GM19397 (cell line): ENCODE measurements around the gene NR4A3.

Source experiments
- ATAC-seq: cut with Tn5 transposase; IDR thresholded peaks from one replicate; pipeline ENCODE4 v1.9.1; 2021; ENCODE audit warnings: mild to moderate bottlenecking, moderate library complexity; ENCODE audit not compliant: unreplicated experiment

NR4A3 gene

DNA sequence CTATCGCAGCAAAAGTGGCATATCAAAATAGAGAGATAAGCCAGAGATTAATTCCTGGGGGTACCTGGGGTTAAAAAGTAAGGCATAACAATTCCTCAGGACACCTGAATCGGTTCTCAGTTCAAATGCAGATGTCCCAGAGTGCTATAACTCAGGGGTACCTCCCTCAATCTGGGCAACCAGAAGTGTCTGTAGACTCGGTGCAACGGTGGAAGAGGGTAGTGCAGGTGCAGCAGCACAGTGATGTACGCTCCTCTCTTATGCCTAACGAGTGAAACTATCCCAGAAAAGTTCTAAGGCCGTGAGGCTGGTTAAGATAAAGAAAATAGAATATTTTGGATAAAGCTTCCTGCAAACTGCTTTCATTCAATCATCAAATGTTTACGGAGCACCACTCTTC, 7.9 kb upstream of the NR4A3 start:
- no peak for ATAC-seq

GRCh38 chr9:99814359-99814758, 7.3 kb upstream of the NR4A3 start:
- no peak for ATAC-seq

DNA sequence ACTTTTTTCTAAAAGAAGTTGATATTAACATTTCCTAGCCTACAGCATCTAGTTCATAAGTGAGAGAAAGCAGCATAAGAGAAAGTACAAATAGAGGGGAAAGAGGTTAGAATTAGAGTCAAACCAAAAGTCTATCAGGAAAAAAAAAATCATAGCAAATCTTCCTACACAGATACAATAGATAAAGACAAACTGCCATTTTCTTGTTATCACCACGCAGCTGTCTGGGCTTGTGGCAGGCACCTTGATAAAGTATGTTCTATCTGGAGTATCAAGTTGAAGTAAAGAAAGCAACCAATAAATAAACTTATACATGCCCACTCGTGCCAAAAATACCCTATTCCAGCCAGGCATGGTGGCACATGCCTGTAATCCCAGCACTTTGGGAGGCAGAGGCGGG, 5.3 kb upstream of the NR4A3 start:
- ATAC-seq: no peak

GRCh38 chr9:99818500-99818899, 3.2 kb upstream of the NR4A3 start:
- no peak for ATAC-seq

DNA sequence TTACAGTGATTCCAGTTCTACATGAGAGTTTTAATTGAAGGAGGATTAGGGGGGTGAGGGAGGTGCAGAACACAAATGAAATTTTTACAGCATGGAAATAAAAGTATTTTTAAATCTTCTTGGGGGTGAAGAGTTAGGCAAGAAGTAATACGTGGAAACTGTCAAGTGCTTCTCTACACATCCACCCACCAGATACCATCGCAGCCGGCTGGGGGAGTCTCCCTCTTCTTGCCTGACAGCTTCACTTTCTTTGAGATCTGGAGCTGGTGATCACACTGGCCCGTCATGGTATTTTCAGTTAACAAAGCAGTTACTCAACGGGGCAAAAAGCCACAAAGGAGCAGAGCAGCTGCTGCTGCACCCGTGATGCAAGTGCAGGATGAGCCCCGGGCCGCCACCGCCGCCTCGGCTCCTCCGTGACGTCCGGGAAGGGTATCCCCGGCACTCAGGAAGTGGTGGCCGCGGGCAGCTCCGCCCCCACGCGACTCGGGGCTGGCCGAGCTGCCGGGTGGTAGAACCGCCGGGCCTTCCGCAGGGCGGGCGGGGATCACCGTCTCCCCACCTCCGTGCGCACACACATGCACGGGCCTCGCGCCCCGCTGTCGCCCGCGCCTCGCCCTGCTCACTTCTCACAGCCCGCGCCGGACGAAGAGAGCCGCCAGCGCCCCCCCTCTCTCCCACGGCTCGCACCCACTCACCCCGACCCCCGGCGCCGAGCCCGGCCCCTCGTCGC, 2.4 kb upstream of the NR4A3 start:
- ATAC-seq: peak; percentile 62

DNA sequence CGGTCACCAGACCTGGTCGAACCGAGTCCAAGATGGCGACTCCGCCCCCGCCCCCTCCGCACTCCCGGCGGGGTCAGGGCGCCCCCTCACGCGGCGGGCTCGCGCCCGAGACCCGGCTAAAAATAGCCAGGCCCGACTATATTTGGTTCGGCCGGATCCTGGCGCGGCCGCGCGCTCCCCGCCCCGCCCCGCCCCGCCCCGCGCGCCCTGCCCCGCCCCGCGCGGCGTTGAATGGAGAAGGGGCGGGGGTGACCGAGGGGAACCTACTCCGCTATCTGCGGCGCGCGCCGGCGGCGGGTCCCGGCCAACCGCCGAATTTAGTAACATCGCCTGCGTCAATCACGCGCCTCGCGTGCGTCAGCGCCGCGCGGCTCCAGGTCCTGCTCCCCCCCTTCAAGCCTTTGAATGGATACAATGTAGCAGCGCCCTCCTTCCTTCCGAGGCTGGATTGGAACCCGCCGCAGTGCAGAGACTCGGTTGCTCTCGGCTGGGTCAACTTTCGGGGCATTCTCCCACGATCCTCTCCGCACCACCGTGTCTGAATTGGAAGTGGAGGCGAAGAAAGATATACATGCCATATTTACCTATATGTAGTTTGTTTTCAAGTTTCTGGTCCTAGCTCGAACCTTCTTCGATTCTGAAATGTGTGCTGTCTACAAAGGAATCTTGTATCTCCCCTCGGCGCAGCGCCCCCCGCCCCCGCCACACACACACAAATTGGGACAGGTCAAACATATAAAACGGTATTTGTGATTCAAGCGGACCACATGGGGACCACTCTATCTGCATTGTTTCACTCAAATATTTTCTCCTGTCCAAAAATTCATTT, 1.6 kb upstream of the NR4A3 start:
- ATAC-seq: peak; percentile 56

- ATAC-seq: no peak
Observed at GRCh38 chr9:99820685-99821395, 845 bp upstream of the NR4A3 start.

- ATAC-seq: no peak
Observed at GRCh38 chr9:99822109-99822805, 572 bp downstream of the NR4A3 start.

DNA sequence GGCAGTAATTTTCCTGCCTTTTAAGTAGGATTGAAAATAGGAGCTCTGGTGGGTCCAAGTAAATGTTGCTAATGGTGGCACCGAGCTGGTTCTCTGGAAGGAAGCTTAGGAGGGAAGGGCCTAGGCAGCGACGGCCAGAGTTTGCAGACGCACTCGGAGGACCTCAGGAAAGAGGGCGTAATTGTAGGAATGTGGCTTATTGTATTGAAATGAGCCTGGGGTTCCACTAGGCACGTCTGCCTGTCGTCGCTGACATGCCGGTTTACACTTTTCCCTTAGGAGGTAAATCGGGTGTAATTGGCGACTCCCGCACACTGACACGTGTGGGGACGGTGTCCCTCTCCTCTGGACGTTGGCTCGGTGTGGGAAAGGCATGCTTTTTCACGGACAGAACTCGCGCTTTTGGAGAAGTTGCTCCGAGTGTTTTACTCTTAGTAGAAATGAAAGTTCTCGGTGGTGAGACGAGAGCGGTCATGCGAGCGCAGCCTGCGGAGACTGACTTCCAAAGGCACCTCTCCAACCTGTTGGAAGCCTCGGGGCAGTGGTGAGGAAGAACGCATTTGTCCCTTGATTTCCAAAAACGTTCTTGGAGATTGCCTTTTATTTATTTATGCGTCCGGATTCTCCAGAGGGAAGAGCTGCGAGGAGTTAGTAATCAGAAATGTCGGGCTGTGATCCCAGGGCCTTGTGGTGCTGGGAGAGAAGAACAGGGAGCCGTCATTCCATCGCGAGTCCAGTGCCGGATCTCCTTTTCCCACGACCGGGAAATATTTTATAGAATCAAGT, 1.3 kb downstream of the NR4A3 start:
- no peak for ATAC-seq

- ATAC-seq: no peak
Observed at GRCh38 chr9:99823681-99824377, 2.1 kb downstream of the NR4A3 start.

DNA sequence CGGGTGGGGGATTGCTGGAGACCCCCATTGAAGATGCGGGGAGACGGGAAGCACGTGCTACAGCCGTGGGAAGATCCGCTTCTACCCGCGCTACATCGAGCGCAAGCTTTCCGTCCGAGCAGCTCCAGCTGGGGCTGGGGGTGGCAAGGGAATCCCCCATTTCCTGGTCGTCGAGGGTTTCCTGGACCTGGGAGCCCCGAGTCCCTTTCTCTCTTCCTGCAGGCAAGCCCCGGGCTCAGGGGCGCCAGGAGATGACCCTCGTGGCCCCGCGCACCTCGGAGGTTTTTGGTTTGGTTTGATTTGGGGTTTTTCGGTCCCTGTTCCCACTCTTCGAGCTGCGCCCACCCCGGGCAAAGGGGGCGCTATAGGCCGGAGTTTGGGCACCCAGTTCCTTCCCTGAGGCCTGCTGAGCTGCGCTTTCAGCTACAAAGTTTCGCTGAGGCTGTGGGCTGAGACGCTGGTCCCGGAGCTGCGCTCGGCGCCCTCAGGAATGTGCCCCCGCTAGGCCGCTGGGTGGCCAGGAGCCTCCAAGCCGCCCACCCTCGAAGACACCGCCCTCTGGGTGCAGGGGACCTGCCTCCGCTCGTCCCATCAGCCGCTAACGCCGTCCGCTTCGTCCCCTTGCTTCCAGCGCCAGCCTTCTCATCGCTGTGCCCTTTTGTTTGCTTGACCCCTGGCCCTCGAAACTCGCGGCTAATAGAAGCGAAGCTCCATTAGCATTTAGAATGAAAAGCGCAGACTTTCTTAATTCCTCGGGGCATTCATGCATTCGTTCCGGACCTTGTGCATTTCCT, 2.9 kb downstream of the NR4A3 start:
- no peak for ATAC-seq

GRCh38 chr9:99825172-99826046, 3.7 kb downstream of the NR4A3 start:
- ATAC-seq: no peak

- ATAC-seq: no peak
Observed at GRCh38 chr9:99826579-99826978, 4.9 kb downstream of the NR4A3 start.

DNA sequence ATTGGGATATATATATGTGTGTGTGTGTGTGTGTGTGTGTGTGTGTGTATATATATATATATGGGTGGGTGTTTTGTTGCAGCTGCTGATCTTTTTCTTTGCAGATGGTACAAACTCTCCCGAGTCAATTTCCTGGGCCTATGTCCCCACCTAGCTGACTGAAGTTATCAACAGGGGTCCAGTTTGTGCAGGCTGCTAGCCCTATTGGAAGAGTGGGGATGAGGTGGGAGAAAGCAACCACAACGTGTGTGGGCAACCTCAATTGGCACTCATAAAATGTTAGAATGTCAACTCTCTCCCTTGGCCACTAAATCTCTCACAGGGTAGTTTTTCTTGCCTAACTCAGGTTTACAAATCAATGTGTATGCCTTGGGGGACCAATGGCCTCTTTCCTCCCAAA, 5.6 kb downstream of the NR4A3 start:
- no peak for ATAC-seq

- ATAC-seq: no peak
Observed at GRCh38 chr9:99828054-99828416, 6.3 kb downstream of the NR4A3 start.

DNA sequence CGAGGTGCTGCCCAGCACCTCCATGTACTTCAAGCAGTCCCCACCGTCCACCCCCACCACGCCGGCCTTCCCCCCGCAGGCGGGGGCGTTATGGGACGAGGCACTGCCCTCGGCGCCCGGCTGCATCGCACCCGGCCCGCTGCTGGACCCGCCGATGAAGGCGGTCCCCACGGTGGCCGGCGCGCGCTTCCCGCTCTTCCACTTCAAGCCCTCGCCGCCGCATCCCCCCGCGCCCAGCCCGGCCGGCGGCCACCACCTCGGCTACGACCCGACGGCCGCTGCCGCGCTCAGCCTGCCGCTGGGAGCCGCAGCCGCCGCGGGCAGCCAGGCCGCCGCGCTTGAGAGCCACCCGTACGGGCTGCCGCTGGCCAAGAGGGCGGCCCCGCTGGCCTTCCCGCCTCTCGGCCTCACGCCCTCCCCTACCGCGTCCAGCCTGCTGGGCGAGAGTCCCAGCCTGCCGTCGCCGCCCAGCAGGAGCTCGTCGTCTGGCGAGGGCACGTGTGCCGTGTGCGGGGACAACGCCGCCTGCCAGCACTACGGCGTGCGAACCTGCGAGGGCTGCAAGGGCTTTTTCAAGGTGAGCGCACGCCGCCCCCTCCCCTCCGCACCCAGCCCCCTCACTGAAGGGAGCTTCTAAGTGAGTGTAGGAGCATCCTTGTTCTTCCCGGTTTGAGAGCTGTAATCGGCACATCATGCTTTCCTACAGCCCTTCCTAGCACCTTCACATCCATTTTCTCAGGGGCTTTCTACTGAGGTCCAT, 6.9 kb downstream of the NR4A3 start:
- no peak for ATAC-seq

- no peak for ATAC-seq
Observed at GRCh38 chr9:99831857-99832557, 10.3 kb downstream of the NR4A3 start.
